Measurements from ENCODE around the gene BCAP29.
"Not testable (repeated sequence)": the region's sequence is repeated elsewhere in the genome, so short reads cannot be mapped to it uniquely, and the experiment has no call there.

Gene BCAP29

GRCh38 chr7:107631588-107632491 lies 51.8 kb downstream of the BCAP29 start:
- Mint-ChIP-seq H3K9me3 (peaks cover 4% of the 10 kb centered on the region), H3K27ac (no peak overlapping the region), H3K36me3 (peaks cover 4% of the 10 kb centered on the region), H3K4me1 (no peaks in the 10 kb centered on the region), H3K4me3 (no peak overlapping the region), H3K27me3 (no peaks in the 10 kb centered on the region)

DNA sequence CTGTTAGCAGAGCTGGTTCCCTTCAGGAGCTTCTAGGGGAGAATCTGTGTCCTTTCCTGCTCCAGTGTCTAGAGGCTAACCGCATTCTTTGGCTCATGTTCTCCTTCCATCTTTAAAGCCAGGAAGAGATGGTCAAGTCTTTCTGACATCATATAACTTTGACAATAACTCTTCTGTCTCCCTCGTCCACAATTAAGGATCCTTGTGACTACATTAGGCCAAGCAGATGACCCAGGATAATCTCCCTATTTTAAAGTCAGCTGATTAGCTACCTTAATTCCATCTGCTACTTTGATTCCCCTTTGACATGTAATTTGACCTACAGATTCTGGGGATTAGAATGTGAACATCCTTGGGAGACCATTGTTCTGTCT lies 52.4 kb downstream of the BCAP29 start:
- Mint-ChIP-seq H3K36me3 (peaks cover 4% of the 10 kb centered on the region), H3K27me3 (no peaks in the 10 kb centered on the region), H3K4me3 (no peak overlapping the region), H3K9me3 (no peaks in the 10 kb centered on the region), H3K27ac (no peak overlapping the region), H3K4me1 (no peaks in the 10 kb centered on the region)

- peaks cover 4% of the 10 kb centered on the region for H3K27me3 Mint-ChIP-seq
- H3K27ac Mint-ChIP-seq = peak overlapping the region; percentile 10
- no peaks in the 10 kb centered on the region for H3K9me3 Mint-ChIP-seq
- peaks cover 3% of the 10 kb centered on the region for H3K4me1 Mint-ChIP-seq
- H3K36me3 Mint-ChIP-seq = no peaks in the 10 kb centered on the region
- H3K4me3 Mint-ChIP-seq = no peak overlapping the region
Measured at GRCh38 chr7:107638594-107638993, 58.5 kb downstream of the BCAP29 start.

DNA sequence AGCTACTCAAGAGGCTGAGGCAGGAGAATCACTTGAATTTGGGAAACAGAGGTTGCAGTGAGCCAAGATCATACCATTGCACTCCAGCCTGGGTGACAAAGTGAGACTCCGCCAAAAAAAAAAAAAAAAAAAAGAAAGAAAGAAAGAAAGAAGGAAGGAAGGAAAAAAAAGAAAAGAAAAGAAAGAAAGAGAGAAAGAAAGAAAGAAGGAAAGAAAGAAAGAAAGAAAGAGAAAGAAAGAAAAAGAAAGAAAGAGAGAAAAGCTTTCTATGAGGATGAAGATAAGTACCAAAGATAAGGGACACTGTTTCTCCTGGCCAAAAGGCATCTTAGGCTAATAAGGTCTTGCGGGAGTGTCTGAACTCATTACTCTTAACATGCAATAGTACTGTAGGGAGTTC lies 59.0 kb downstream of the BCAP29 start:
- H3K27ac Mint-ChIP-seq, H3K4me1 Mint-ChIP-seq, H3K27me3 Mint-ChIP-seq, H3K36me3 Mint-ChIP-seq, H3K4me3 Mint-ChIP-seq, H3K9me3 Mint-ChIP-seq: not testable (repeated sequence)

GRCh38 chr7:107641676-107642075 lies 61.6 kb downstream of the BCAP29 start:
- no peaks in the 10 kb centered on the region for H3K9me3 Mint-ChIP-seq
- H3K27ac Mint-ChIP-seq = no peak overlapping the region
- H3K36me3 Mint-ChIP-seq = no peaks in the 10 kb centered on the region
- H3K4me1 Mint-ChIP-seq = peaks cover 3% of the 10 kb centered on the region
- no peak overlapping the region for H3K4me3 Mint-ChIP-seq
- H3K27me3 Mint-ChIP-seq = peaks cover 6% of the 10 kb centered on the region

DNA sequence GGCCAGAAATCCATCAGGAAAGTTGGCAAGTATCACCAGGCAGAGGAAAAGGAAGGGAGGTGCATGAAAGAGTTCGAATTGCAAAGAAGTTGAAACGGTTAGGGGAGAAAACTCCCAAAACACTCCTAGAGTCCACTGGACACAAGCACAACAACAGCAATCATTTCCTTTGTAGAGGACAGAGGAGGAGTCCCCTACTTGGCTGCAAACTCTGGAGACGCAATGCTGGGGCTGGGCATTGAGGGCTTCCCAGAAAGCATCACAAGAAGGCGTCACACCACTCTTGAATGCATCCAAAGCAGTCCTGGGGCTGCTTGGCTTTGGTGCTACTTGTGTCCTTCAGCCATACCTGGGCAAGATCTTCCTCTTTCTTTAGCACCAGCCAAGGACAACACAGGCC lies 62.5 kb downstream of the BCAP29 start:
- Mint-ChIP-seq H3K9me3 (no peaks in the 10 kb centered on the region), H3K36me3 (no peaks in the 10 kb centered on the region), H3K27me3 (peaks cover 6% of the 10 kb centered on the region), H3K27ac (no peak overlapping the region), H3K4me3 (no peak overlapping the region), H3K4me1 (peaks cover 3% of the 10 kb centered on the region)

DNA sequence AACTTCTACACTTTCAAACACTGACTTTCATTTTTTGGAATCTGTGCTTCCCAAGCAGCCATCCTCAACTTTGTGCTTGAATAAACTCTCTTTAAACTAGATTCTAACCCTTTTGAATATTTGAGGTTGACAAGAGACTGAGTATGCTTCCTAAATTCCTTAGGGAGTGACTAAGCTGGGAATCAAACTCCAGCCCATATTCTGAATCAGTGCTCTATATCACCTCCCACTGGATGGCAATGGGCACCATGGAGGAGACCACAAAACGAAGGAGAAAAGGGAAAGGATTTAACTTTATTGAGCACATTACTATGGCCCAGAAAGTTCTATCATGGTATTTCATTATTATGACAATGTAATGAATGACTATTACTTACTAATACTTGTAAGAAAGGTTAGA lies 63.4 kb downstream of the BCAP29 start:
- H3K36me3 Mint-ChIP-seq = no peaks in the 10 kb centered on the region
- H3K9me3 Mint-ChIP-seq = no peaks in the 10 kb centered on the region
- H3K4me3 Mint-ChIP-seq = no peak overlapping the region
- peaks cover 4% of the 10 kb centered on the region for H3K27me3 Mint-ChIP-seq
- no peak overlapping the region for H3K27ac Mint-ChIP-seq
- H3K4me1 Mint-ChIP-seq = peaks cover under 1% of the 10 kb centered on the region

- no peak overlapping the region for H3K27ac Mint-ChIP-seq
- no peak overlapping the region for H3K4me3 Mint-ChIP-seq
- no peaks in the 10 kb centered on the region for H3K36me3 Mint-ChIP-seq
- no peaks in the 10 kb centered on the region for H3K4me1 Mint-ChIP-seq
- no peaks in the 10 kb centered on the region for H3K9me3 Mint-ChIP-seq
- H3K27me3 Mint-ChIP-seq = peaks cover 4% of the 10 kb centered on the region
Measured at GRCh38 chr7:107643938-107644308, 63.9 kb downstream of the BCAP29 start.

DNA sequence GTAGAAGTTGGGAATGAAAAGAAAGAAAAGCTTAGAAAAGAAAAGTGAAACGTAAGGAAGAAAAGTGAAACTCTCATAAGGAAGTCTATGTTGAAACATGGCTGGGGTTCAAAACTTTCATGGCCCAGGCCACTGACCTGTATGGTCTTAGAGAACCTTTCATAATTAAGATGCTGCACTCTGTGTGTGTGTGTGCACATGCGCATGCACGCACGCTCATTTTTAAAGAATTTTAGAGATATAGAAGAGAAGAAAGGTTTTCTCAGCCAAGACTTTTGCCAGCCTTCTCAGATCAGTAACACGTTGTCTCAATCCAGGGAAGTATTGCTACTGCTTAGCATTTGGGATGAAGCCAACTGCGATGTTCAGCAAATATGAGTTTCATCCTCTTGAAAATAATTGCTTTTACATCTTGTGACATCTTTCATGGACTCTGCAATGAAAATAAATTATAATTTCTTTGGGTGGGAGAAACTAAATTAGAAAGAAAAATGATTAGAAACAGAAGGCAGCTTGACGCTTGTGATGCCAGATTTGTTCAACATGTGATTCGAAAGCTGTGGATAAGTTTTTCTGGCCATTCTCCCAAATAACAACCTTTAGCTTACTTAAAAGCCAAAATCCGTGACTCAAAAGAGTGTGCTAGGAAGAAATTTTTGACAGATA lies 64.4 kb downstream of the BCAP29 start:
- Mint-ChIP-seq H3K4me1 (no peaks in the 10 kb centered on the region), H3K27me3 (peaks cover 4% of the 10 kb centered on the region), H3K9me3 (no peaks in the 10 kb centered on the region), H3K4me3 (no peak overlapping the region), H3K36me3 (no peaks in the 10 kb centered on the region), H3K27ac (no peak overlapping the region)

DNA sequence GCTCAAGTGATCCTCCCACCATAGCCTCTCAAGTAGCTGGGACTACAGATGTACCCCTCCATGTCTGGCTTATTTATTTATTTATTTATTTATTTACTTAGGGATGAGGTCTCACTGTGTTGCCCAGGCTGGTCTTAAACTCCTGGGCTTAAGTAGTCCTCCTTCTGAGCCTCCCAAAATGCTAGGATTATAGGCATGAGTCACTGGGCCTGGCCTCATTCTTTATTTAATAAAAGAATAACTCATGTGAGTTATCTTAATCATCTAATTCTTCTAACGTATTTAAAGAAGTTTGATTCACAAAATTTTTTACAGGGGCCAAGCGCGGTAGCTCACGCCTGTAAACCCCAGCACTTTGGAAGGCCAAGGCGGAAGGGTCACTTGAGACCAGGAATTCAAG lies 72.6 kb downstream of the BCAP29 start:
- H3K9me3 Mint-ChIP-seq = no peaks in the 10 kb centered on the region
- H3K27ac Mint-ChIP-seq = no peak overlapping the region
- H3K4me1 Mint-ChIP-seq = no peaks in the 10 kb centered on the region
- H3K36me3 Mint-ChIP-seq = no peaks in the 10 kb centered on the region
- H3K4me3 Mint-ChIP-seq = no peak overlapping the region
- peaks cover 13% of the 10 kb centered on the region for H3K27me3 Mint-ChIP-seq

DNA sequence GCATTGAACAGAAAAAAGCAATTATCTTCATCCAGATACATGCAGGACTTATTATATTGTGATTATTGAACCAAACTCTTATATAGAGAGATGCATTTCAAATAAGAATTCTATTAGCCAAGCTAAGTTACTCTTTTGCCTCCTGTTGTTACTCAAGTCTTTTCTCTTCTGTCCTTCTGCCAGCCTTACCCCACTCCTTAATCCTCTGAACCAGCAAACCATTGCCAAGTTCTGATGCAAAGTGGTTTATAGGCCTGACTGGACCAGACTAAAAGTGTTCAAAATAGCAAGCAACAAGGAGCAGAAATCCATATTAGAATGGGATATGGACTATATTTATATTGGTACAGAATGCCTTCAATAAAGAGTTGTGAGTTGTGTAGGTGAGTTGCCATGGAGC lies 78.4 kb downstream of the BCAP29 start:
- Mint-ChIP-seq H3K4me1 (peaks cover 28% of the 10 kb centered on the region), H3K36me3 (no peaks in the 10 kb centered on the region), H3K27ac (no peak overlapping the region), H3K27me3 (peaks cover 36% of the 10 kb centered on the region), H3K9me3 (no peaks in the 10 kb centered on the region), H3K4me3 (no peak overlapping the region)

DNA sequence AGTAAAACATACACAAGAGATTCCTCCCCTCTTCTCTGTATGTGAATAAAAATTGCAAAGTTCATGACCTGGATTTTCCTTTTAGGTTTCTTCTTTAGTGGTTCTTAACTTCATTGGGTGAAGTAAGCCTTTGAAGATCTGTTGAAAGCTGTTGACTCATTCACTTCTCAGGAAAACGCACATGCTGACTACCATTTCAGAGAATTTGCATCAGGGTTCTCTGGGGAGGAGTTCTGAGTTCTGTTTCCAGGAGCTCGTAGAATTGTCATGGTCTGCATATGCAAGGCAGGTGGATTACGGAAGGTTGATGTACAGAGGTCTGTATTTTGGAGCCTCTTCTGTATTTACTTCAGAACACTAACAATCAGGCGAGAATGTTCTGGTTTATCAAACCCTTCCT lies 79.6 kb downstream of the BCAP29 start:
- H3K27ac Mint-ChIP-seq = peak overlapping the region; percentile 65
- H3K27me3 Mint-ChIP-seq = peaks cover 34% of the 10 kb centered on the region
- no peaks in the 10 kb centered on the region for H3K9me3 Mint-ChIP-seq
- H3K4me3 Mint-ChIP-seq = peak overlapping the region; percentile 79
- H3K4me1 Mint-ChIP-seq = peaks cover 28% of the 10 kb centered on the region
- no peaks in the 10 kb centered on the region for H3K36me3 Mint-ChIP-seq

- Mint-ChIP-seq H3K27me3 (peaks cover 37% of the 10 kb centered on the region), H3K4me1 (peaks cover 28% of the 10 kb centered on the region), H3K27ac (peak within 1 kb of the TSS; percentile 68), H3K36me3 (no peaks in the 10 kb centered on the region), H3K9me3 (no peaks in the 10 kb centered on the region), H3K4me3 (peak within 1 kb of the TSS; percentile 88)
Measured at GRCh38 chr7:107660381-107661080, 80.5 kb downstream of the BCAP29 start, which contains the start of gene SLC26A4. Gene SLC26A4 (plus strand): TSS chr7:107660828. CDS start chr7:107661642, 814 bp downstream.

- H3K4me3 Mint-ChIP-seq = peak overlapping the region; percentile 88
- no peaks in the 10 kb centered on the region for H3K36me3 Mint-ChIP-seq
- H3K4me1 Mint-ChIP-seq = peaks cover 28% of the 10 kb centered on the region
- H3K9me3 Mint-ChIP-seq = no peaks in the 10 kb centered on the region
- peak overlapping the region; percentile 68 for H3K27ac Mint-ChIP-seq
- peaks cover 35% of the 10 kb centered on the region for H3K27me3 Mint-ChIP-seq
Measured at GRCh38 chr7:107661081-107661864, 81.2 kb downstream of the BCAP29 start.

- Mint-ChIP-seq H3K27ac (no peak overlapping the region), H3K9me3 (no peaks in the 10 kb centered on the region), H3K27me3 (peaks cover 35% of the 10 kb centered on the region), H3K4me1 (peaks cover 28% of the 10 kb centered on the region), H3K36me3 (no peaks in the 10 kb centered on the region), H3K4me3 (peak overlapping the region; percentile 88)
Measured at GRCh38 chr7:107661865-107662379, 81.9 kb downstream of the BCAP29 start.
